B cell (primary cell): ENCODE results near the gene CACNA2D2. TPM values are rescaled to one million over a fixed set of nuclear protein-coding genes. Genes with fewer than 3 reads are reported as not detected.

Experiments
- ATAC-seq: fragments of 200-7000 bp; cut with Tn5 transposase; one replicate; pipeline ENCODE4 v1.10.0; 2021; ENCODE audit warnings: low read depth, mild to moderate bottlenecking, moderate number of reproducible peaks, moderate library complexity
- CTCF ChIA-PET: fragments of 350-600 bp; sonication (Branson Sonifier 250); formaldehyde crosslinking; loops from one replicate; lab custom pipeline; 2021; ENCODE audit warnings: antibody characterized with exemption, inconsistent platforms; lab: Charles Lee
- POLR2A ChIA-PET: fragments of 350-600 bp; sonication (Branson Sonifier 250); formaldehyde crosslinking; loops from one replicate; lab custom pipeline; 2021; ENCODE audit warnings: antibody characterized with exemption; lab: Charles Lee
- DNase-seq: peaks from one replicate; pipeline ENCODE4 v3.0.0; 2013
- H2AFZ ChIP-seq: 2 replicates; pipeline ENCODE4 v1.6.1; 2012; ENCODE audit warnings: mild to moderate bottlenecking, low read depth, low read length; ENCODE audit not compliant: insufficient read depth, poor library complexity, severe bottlenecking
- H3K27ac ChIP-seq, 2 donors: 1 replicate in 1 of 2; 2 replicates in 1 of 2; pipeline ENCODE4 v1.5.1; 2012 to 2013; ENCODE audit warnings: low read length in 2 of 2, mild to moderate bottlenecking in 2 of 2, moderate library complexity in 1 of 2
- H3K27me3 ChIP-seq, 4 experiments: fragments of 200-600 bp in 1 of 4; sonication (generic) in 1 of 4; replicated peaks in 1 of 4; 1 replicate in 2 of 4; 2 replicates in 2 of 4; pipeline versions ENCODE4 v1.6.1 to v1.7.0; 2013 to 2016; ENCODE audit warnings: low read length in 3 of 4, mild to moderate bottlenecking in 2 of 4, mixed read lengths in 1 of 4, moderate library complexity in 1 of 4; ENCODE audit not compliant: insufficient read depth in 4 of 4, control insufficient read depth in 3 of 4; ENCODE audit errors: control extremely low read depth in 1 of 4
- H3K36me3 ChIP-seq, 2 experiments: replicated peaks in 1 of 2; 1 replicate in 1 of 2; 2 replicates in 1 of 2; pipeline versions ENCODE4 v1.6.1 to v1.7.1; 2013; ENCODE audit warnings: low read length in 1 of 2; ENCODE audit not compliant: insufficient read depth in 2 of 2, control insufficient read depth in 1 of 2; ENCODE audit errors: control extremely low read depth in 1 of 2, extremely low read depth in 1 of 2
- H3K4me1 ChIP-seq, 2 donors: fragments of 200-600 bp in 1 of 2; sonication (generic) in 1 of 2; 1 replicate in 1 of 2; 2 replicates in 1 of 2; pipeline versions ENCODE4 v1.5.1 to v1.6.1; 2013 to 2017; ENCODE audit warnings: low read length in 2 of 2; ENCODE audit not compliant: control insufficient read depth in 2 of 2, insufficient read depth in 2 of 2
- H3K4me2 ChIP-seq: replicated peaks from 2 replicates; pipeline ENCODE3; 2012; ENCODE audit warnings: mild to moderate bottlenecking, low read depth, low read length; ENCODE audit not compliant: poor library complexity, severe bottlenecking
- H3K4me3 ChIP-seq, 5 experiments: fragments of 200-600 bp in 1 of 5; sonication (generic) in 1 of 5; 1 replicate in 3 of 5; 2 replicates in 2 of 5; pipeline versions ENCODE4 v1.5.1 to v1.7.0; 2011 to 2016; ENCODE audit warnings: low read length in 4 of 5, mild to moderate bottlenecking in 4 of 5, low read depth in 2 of 5, control low read depth in 1 of 5, moderate library complexity in 1 of 5; ENCODE audit not compliant: insufficient read depth in 1 of 5; ENCODE audit errors: control extremely low read depth in 1 of 5, extremely low read depth in 1 of 5
- H3K79me2 ChIP-seq: fragments of 200-600 bp; sonication (generic); one replicate; pipeline ENCODE4 v1.6.0; 2016; ENCODE audit warnings: low read length; ENCODE audit not compliant: control insufficient read depth, insufficient read depth
- H3K9ac ChIP-seq: fragments of 200-600 bp; sonication (generic); 2 replicates; pipeline ENCODE4 v1.6.1; 2017; ENCODE audit warnings: mild to moderate bottlenecking, low read length, moderate library complexity
- H3K9me3 ChIP-seq, 3 donors: one replicate each; pipeline versions ENCODE4 v1.6.1 to v1.7.1; 2013; ENCODE audit warnings: low read length in 2 of 3; ENCODE audit not compliant: control insufficient read depth in 2 of 3, insufficient read depth in 1 of 3; ENCODE audit errors: control extremely low read depth in 1 of 3
- H4K20me1 ChIP-seq: 2 replicates; pipeline ENCODE4 v1.6.0; 2012; ENCODE audit warnings: mild to moderate bottlenecking, low read length; ENCODE audit not compliant: insufficient read depth, control insufficient read depth, poor library complexity, severe bottlenecking
- H3K27ac Mint-ChIP-seq: one replicate; pipeline ENCODE4 v1.8.0; 2021; ENCODE audit warnings: mixed read lengths
- H3K27me3 Mint-ChIP-seq: one replicate; pipeline ENCODE4 v1.8.0; 2021; ENCODE audit warnings: mixed read lengths
- H3K4me1 Mint-ChIP-seq: one replicate; pipeline ENCODE4 v1.8.0; 2021; ENCODE audit warnings: mixed read lengths
- H3K4me3 Mint-ChIP-seq: one replicate; pipeline ENCODE4 v1.8.0; 2021; ENCODE audit warnings: mixed read lengths
- H3K9me3 Mint-ChIP-seq: one replicate; pipeline ENCODE4 v1.8.0; 2022; ENCODE audit warnings: mixed read lengths; ENCODE audit not compliant: insufficient read depth
- EZH2 ChIP-seq: IDR thresholded peaks from 2 replicates; pipeline ENCODE4 v1.6.1; 2012; ENCODE audit warnings: borderline replicate concordance, low read depth, mild to moderate bottlenecking, moderate library complexity, low read length; ENCODE audit not compliant: insufficient read depth, poor library complexity, severe bottlenecking
- WGBS: methylation state at CpG from one replicate; pipeline ENCODE4 v1.1.5; 2013; ENCODE audit warnings: missing lambda C conversion rate; ENCODE audit not compliant: insufficient coverage; 5-methylcytosine and 5-hydroxymethylcytosine counted together
- intact Hi-C: fragments of 100-400 bp; cut with micrococcal nuclease; formaldehyde crosslinking; loops from one replicate; pipeline ENCODE4 v1.10.0; 2022
- polyA plus RNA-seq: library from polyadenylated mRNA; depleted of rRNA; stranded (reverse); fragments of >200 nt; gene quantifications from 2 replicates; pipeline ENCODE4 v1.2.3, GENCODE V29; 2012
- total RNA-seq, 2 donors: library from RNA; stranded (reverse); fragments of 120-200 nt in 1 of 2; gene quantifications; 1 replicate in 1 of 2; 2 replicates in 1 of 2; pipeline versions ENCODE4 v1.2.3 to v1.2.4, GENCODE V29; 2013 to 2022
- TF ChIP-seq, protein P1 (sequence below): fragments of 200-600 bp; IDR thresholded peaks from one replicate; pipeline ENCODE4 v1.8.0; 2022; ENCODE audit warnings: antibody characterized with exemption, mild to moderate bottlenecking

CACNA2D2 gene
- total and polyA plus RNA-seq, 2 donors (not counting 1 experiment from before 2014, with no cell fraction given): 0.69 to 1.2 TPM

DNA sequence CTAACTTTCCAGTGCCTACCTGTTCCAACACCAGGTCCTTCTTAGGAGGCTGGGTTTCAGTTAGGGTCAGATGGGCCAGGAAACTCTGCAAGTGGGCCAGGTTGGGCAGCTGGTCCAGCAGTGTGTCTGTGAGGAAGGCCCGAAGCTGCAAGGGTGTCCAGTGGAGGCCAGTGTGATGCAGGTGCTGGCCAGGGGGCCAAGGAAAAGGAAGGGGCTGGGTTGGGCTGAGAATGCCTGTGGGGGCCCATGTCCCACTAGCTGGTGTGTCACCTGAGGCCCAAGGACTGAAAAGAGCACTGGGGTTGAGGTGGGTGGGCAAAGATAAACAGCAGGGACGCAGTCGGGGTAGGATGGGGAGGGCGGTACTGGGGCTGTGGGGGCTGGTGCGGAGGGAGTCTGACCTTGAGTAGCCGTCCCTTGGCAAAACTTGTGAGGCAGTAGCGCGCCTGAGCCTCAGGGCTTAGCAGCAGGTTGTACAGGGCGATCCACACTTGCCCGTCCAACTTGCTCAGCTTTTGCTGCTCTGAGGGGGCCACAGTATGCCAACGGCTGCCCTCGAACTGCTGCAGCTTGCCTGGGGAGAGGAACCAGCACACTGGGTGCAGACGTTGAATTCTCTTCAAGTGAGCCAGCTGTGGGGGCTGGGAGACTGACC, 161.3 kb downstream of the CACNA2D2 start:
- Mint-ChIP-seq H3K4me1 (peaks cover 50% of the 10 kb centered on the region), H3K27me3 (no peaks in the 10 kb centered on the region), H3K27ac (peak overlapping the region; percentile 98), H3K9me3 (no peaks in the 10 kb centered on the region), H3K4me3 (peak overlapping the region; percentile 49)
- no peaks in the 10 kb centered on the region for H3K36me3 ChIP-seq
- H3K9ac ChIP-seq: no peak overlapping the region
- H3K79me2 ChIP-seq: peaks cover 29% of the 10 kb centered on the region
- DNase-seq (no peak), ATAC-seq (no peak)
- ChIA-PET POLR2A (interaction anchor here (0.7 to 6.1 kb wide), 2 partner anchors 10 to 1783 kb away, joined by 3 to 96 read pairs; partner anchors contain the start of genes CYB561D2 and NPRL2), CTCF (no interaction called here)
- no peaks in the 10 kb centered on the region for H4K20me1 ChIP-seq
- no peak overlapping the region for H2AFZ ChIP-seq
- peak overlapping the region; percentile 90 for H3K4me2 ChIP-seq
- no peak for TF ChIP-seq EZH2
- TF ChIP-seq, protein P1, sequence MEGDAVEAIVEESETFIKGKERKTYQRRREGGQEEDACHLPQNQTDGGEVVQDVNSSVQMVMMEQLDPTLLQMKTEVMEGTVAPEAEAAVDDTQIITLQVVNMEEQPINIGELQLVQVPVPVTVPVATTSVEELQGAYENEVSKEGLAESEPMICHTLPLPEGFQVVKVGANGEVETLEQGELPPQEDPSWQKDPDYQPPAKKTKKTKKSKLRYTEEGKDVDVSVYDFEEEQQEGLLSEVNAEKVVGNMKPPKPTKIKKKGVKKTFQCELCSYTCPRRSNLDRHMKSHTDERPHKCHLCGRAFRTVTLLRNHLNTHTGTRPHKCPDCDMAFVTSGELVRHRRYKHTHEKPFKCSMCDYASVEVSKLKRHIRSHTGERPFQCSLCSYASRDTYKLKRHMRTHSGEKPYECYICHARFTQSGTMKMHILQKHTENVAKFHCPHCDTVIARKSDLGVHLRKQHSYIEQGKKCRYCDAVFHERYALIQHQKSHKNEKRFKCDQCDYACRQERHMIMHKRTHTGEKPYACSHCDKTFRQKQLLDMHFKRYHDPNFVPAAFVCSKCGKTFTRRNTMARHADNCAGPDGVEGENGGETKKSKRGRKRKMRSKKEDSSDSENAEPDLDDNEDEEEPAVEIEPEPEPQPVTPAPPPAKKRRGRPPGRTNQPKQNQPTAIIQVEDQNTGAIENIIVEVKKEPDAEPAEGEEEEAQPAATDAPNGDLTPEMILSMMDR: no peak
- intact Hi-C loops: no loop called here
- no peaks in the 10 kb centered on the region for H3K9me3 ChIP-seq
- H3K4me1 ChIP-seq: peaks cover 35 to 59% of the 10 kb centered on the region in 2 donors
- no peaks in the 10 kb centered on the region for H3K27me3 ChIP-seq
- H3K27ac ChIP-seq: peak overlapping the region in 1 of 2 donors; percentile 22
- WGBS: 94% methylated on average over 13 of the region's 13 CpGs
- no peak overlapping the region for H3K4me3 ChIP-seq

DNA sequence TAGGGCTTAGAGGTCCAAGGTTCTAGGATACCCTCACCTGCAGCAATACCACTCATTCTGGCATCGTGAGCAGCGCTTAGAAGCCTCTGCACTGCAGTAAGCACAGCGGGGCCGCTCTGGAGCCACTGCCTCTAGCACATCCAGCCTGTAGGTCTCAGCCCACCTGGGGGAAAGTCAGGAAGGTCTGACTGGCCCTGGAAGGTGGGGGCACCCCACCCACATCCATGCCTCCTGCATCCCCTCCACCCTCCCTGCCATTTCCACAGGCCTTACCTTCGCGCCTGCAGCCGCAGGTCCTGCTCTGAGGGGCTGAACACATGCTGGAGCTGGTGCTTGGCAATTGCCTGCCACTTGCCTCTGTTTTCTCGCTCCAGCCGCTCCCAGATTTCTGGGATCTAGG, 161.9 kb downstream of the CACNA2D2 start:
- peak overlapping the region; percentile 89 for H3K9ac ChIP-seq
- 100% methylated on average over 2 of the region's 9 CpGs for WGBS
- intact Hi-C loops: no loop called here

More for the DNA sequence above, 161.9 kb downstream of the CACNA2D2 start:
- Histone ChIP-seq H3K4me2 (peak overlapping the region; percentile 90), H3K27me3 (no peaks in the 10 kb centered on the region), H3K4me1 (peaks cover 37 to 59% of the 10 kb centered on the region in 2 donors), H3K79me2 (peaks cover 30% of the 10 kb centered on the region), H3K4me3 (peak overlapping the region in 4 of 5 experiments; percentile 61 to 86 (median 76)), H3K27ac (peak overlapping the region; percentile 73 to 97), H3K36me3 (peaks cover 0 to 2% of the 10 kb centered on the region in 2 experiments), H4K20me1 (peaks cover 3% of the 10 kb centered on the region), H3K9me3 (no peaks in the 10 kb centered on the region), H2AFZ (peak overlapping the region; percentile 82)
- H3K27ac Mint-ChIP-seq: peak overlapping the region; percentile 98
- no peaks in the 10 kb centered on the region for H3K27me3 Mint-ChIP-seq
- ChIA-PET POLR2A (interaction anchor here (0.6 to 6.1 kb wide), 7 partner anchors 10 to 1909 kb away, joined by 3 to 96 read pairs (median 6); partner anchors contain the start of genes C3orf18, CYB561D2, HEMK1 and HYAL3), CTCF (interaction anchor here (0.9 to 1.8 kb wide), 3 partner anchors 9 to 49 kb away, joined by 3 to 14 read pairs (median 4); partner anchors contain the start of genes CYB561D2, HYAL3, IFRD2 and NAA80)
- H3K9me3 Mint-ChIP-seq: no peaks in the 10 kb centered on the region
- TF ChIP-seq, protein P1: no peak
- no peak for TF ChIP-seq EZH2
- peaks cover 51% of the 10 kb centered on the region for H3K4me1 Mint-ChIP-seq
- no peak for ATAC-seq
- peak overlapping the region; percentile 96 for H3K4me3 Mint-ChIP-seq
- no peak for DNase-seq
